ENCODE results near the gene OR1E2.

DNA sequence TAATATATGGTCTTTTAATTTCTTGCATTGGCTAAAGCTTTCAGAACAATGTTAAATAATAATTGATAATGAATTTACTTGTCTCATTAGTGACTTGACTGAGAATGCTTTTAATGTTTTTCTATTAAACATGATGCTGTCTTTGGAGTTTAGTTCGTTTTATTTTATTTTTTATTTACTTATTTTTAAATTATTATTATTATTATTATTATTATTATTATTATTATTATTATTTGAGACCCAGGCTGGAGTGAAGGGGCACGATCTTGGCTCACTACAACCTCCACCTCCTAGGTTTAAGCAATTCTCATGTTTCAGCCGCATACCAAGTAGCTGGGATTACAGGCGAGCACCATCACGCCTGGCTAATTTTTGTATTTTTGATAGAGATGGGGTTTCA is 18.0 kb downstream of the OR1E2 start:
- TF ChIP-seq EP300 (IDR thresholded peaks at IDR 0.05) (no peak), POLR2AphosphoS5 (IDR thresholded peaks at IDR 0.05) (no peak), POLR2A (IDR thresholded peaks at IDR 0.05) (no peak)
- TF ChIP-seq, protein P1, sequence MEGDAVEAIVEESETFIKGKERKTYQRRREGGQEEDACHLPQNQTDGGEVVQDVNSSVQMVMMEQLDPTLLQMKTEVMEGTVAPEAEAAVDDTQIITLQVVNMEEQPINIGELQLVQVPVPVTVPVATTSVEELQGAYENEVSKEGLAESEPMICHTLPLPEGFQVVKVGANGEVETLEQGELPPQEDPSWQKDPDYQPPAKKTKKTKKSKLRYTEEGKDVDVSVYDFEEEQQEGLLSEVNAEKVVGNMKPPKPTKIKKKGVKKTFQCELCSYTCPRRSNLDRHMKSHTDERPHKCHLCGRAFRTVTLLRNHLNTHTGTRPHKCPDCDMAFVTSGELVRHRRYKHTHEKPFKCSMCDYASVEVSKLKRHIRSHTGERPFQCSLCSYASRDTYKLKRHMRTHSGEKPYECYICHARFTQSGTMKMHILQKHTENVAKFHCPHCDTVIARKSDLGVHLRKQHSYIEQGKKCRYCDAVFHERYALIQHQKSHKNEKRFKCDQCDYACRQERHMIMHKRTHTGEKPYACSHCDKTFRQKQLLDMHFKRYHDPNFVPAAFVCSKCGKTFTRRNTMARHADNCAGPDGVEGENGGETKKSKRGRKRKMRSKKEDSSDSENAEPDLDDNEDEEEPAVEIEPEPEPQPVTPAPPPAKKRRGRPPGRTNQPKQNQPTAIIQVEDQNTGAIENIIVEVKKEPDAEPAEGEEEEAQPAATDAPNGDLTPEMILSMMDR (IDR thresholded peaks at IDR 0.05), result no peak
